Keratinocyte (primary cell): ENCODE results near the gene ARL6IP5. TPM values are rescaled to one million over a fixed set of nuclear protein-coding genes. Genes with fewer than 3 reads are reported as not detected.
A peak's percentile ranks its signal among the peaks of the same experiment; 100 is the strongest.

ENCODE experiments used
- DNase-seq: peaks from one replicate; pipeline ENCODE4 v3.0.0-alpha.2; 2011; ENCODE audit warnings: low read depth, missing footprints, low spot score
- FAIRE-seq: peaks from 2 replicates; lab custom pipeline; 2011; peaks lifted over from hg19 to GRCh38; lab: Jason Lieb, UNC
- H2AFZ ChIP-seq: 2 replicates; pipeline ENCODE4 v1.6.0; 2012; ENCODE audit warnings: low read length, control low read depth, inconsistent platforms; ENCODE audit not compliant: control insufficient read depth
- H3K27ac ChIP-seq: 2 replicates; pipeline ENCODE4 v1.5.1; 2011; ENCODE audit warnings: low read length; ENCODE audit not compliant: control insufficient read depth, insufficient read depth
- H3K27me3 ChIP-seq: 3 replicates; pipeline ENCODE4 v1.6.0; 2011; ENCODE audit warnings: low read length; ENCODE audit not compliant: control insufficient read depth, insufficient read depth; ENCODE audit errors: extremely low read depth
- H3K36me3 ChIP-seq, 2 experiments: 2 replicates in 1 of 2; 3 replicates in 1 of 2; pipeline ENCODE4 v1.5.1; 2011; ENCODE audit warnings: low read length in 2 of 2, mild to moderate bottlenecking in 1 of 2; ENCODE audit not compliant: control insufficient read depth in 2 of 2, insufficient read depth in 2 of 2; ENCODE audit errors: extremely low read depth in 1 of 2
- H3K4me1 ChIP-seq: 3 replicates; pipeline ENCODE4 v1.5.1; 2011; ENCODE audit warnings: low read length; ENCODE audit not compliant: control insufficient read depth, insufficient read depth; ENCODE audit errors: extremely low read depth
- H3K4me2 ChIP-seq: 3 replicates; pipeline ENCODE4 v1.6.0; 2011; ENCODE audit warnings: low read depth, low read length; ENCODE audit not compliant: control insufficient read depth, insufficient read depth; ENCODE audit errors: extremely low read depth
- H3K4me3 ChIP-seq, 3 experiments: fragments of 200-600 bp in 1 of 3; sonication (generic) in 1 of 3; 2 replicates in 2 of 3; 3 replicates in 1 of 3; pipeline ENCODE4 v1.5.1; 2011 to 2016; ENCODE audit warnings: low read length in 3 of 3, mild to moderate bottlenecking in 3 of 3, control low read depth in 2 of 3, inconsistent platforms in 1 of 3, low read depth in 1 of 3, mixed read lengths in 1 of 3, mixed run types in 1 of 3, moderate library complexity in 1 of 3; ENCODE audit not compliant: control insufficient read depth in 2 of 3, insufficient read depth in 2 of 3; ENCODE audit errors: extremely low read depth in 1 of 3
- H3K79me2 ChIP-seq: 2 replicates; pipeline ENCODE4 v1.6.0; 2012; ENCODE audit warnings: low read length; ENCODE audit not compliant: control insufficient read depth, insufficient read depth
- H3K9ac ChIP-seq: 3 replicates; pipeline ENCODE4 v1.6.0; 2011; ENCODE audit warnings: low read length; ENCODE audit not compliant: control insufficient read depth, insufficient read depth; ENCODE audit errors: extremely low read depth
- H3K9me1 ChIP-seq: 3 replicates; pipeline ENCODE4 v1.6.0; 2011; ENCODE audit warnings: low read length; ENCODE audit not compliant: control insufficient read depth, insufficient read depth; ENCODE audit errors: extremely low read depth
- H3K9me3 ChIP-seq: 2 replicates; pipeline ENCODE4 v1.5.1; 2012; ENCODE audit warnings: low read depth, low read length; ENCODE audit not compliant: control insufficient read depth
- H4K20me1 ChIP-seq: 3 replicates; pipeline ENCODE4 v1.6.0; 2011; ENCODE audit warnings: low read length; ENCODE audit not compliant: control insufficient read depth, insufficient read depth; ENCODE audit errors: extremely low read depth
- EZH2 ChIP-seq: IDR thresholded peaks from one replicate; pipeline ENCODE4 v1.6.1; 2012; ENCODE audit warnings: inconsistent platforms, mild to moderate bottlenecking, low read length, moderate library complexity
- dilution Hi-C: fragments of 300-500 bp; cut with MboI; formaldehyde crosslinking; loops from one replicate; pipeline ENCODE4 v1.7.0; 2020; ENCODE audit warnings: low sequenced_read_pairs; ENCODE audit not compliant: extremely low pct_ligation_motif_present
- polyA plus RNA-seq, 5 experiments: library from polyadenylated mRNA; depleted of rRNA in 3 of 5; stranded (reverse) in 3 of 5; stranded (forward) in 1 of 5; unstranded in 1 of 5; fragments of >200 nt; gene quantifications; 1 replicate in 1 of 5; 2 replicates in 3 of 5; 3 replicates in 1 of 5; pipeline versions ENCODE4 v1.2.1 to v1.2.3, GENCODE V29; 2011 to 2012; ENCODE audit warnings: missing spikeins in 2 of 5, low read depth in 1 of 5, low replicate concordance in 1 of 5
- TF ChIP-seq, protein P1 (sequence below), 3 experiments: IDR thresholded peaks in 1 of 3; conservative IDR thresholded peaks in 1 of 3; optimal IDR thresholded peaks in 1 of 3; 2 replicates in 2 of 3; 3 replicates in 1 of 3; pipeline versions ENCODE3 to v1.5.1; 2011; ENCODE audit warnings: low read length in 3 of 3, mild to moderate bottlenecking in 3 of 3, moderate library complexity in 2 of 3, control low read depth in 1 of 3, inconsistent platforms in 1 of 3; ENCODE audit not compliant: insufficient read depth in 2 of 3; ENCODE audit errors: extremely low read depth in 1 of 3

ARL6IP5 gene
- polyA plus RNA-seq, 1 donor (not counting 4 experiments of a cell fraction or from before 2014, with no cell fraction given), result 112 TPM

DNA sequence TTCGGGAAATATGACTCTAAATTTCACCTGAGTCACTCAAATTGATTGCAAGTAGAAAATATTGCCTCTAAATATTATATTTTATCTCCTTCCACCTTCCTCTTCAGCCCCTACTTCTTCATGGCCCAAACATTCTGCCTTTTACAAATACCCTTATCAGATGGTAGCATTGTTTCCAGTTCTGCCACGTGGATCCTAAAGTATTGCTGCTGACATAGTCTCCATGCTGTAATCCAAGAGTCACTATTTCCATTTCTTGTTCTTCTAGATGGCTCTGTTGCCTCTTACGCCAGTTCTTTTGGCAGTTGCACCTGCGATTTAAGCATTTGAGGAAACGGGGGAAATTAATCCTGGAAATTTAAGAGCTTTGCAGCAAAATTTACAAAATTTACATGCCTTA is 24.1 kb downstream of the ARL6IP5 start:
- no peaks in the 10 kb centered on the region for H3K9me1 ChIP-seq
- H3K27ac ChIP-seq, result no peak overlapping the region
- H3K9me3 ChIP-seq, result no peaks in the 10 kb centered on the region
- no peak overlapping the region for H3K9ac ChIP-seq
- FAIRE-seq, result peak; percentile 32
- no peaks in the 10 kb centered on the region for H3K4me1 ChIP-seq
- dilution Hi-C loops, result no loop called here
- no peak overlapping the region for H2AFZ ChIP-seq
- H3K4me3 ChIP-seq, result no peak overlapping the region
- H3K4me2 ChIP-seq, result no peak overlapping the region
- H4K20me1 ChIP-seq, result no peaks in the 10 kb centered on the region
- H3K79me2 ChIP-seq, result no peaks in the 10 kb centered on the region
- DNase-seq, result no peak
- TF ChIP-seq EZH2, result no peak
- TF ChIP-seq, protein P1, sequence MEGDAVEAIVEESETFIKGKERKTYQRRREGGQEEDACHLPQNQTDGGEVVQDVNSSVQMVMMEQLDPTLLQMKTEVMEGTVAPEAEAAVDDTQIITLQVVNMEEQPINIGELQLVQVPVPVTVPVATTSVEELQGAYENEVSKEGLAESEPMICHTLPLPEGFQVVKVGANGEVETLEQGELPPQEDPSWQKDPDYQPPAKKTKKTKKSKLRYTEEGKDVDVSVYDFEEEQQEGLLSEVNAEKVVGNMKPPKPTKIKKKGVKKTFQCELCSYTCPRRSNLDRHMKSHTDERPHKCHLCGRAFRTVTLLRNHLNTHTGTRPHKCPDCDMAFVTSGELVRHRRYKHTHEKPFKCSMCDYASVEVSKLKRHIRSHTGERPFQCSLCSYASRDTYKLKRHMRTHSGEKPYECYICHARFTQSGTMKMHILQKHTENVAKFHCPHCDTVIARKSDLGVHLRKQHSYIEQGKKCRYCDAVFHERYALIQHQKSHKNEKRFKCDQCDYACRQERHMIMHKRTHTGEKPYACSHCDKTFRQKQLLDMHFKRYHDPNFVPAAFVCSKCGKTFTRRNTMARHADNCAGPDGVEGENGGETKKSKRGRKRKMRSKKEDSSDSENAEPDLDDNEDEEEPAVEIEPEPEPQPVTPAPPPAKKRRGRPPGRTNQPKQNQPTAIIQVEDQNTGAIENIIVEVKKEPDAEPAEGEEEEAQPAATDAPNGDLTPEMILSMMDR (optimal IDR thresholded peaks at IDR 0.05 in 1 of 3, IDR thresholded peaks at IDR 0.05 in 1 of 3, conservative IDR thresholded peaks at IDR 0.05 in 1 of 3; ENCODE audit: extremely low read depth in 1 of 3, insufficient read depth in 2 of 3, low read length in 3 of 3), result no peak
- peaks cover 4 to 10% of the 10 kb centered on the region in 2 experiments for H3K36me3 ChIP-seq
- no peaks in the 10 kb centered on the region for H3K27me3 ChIP-seq

DNA sequence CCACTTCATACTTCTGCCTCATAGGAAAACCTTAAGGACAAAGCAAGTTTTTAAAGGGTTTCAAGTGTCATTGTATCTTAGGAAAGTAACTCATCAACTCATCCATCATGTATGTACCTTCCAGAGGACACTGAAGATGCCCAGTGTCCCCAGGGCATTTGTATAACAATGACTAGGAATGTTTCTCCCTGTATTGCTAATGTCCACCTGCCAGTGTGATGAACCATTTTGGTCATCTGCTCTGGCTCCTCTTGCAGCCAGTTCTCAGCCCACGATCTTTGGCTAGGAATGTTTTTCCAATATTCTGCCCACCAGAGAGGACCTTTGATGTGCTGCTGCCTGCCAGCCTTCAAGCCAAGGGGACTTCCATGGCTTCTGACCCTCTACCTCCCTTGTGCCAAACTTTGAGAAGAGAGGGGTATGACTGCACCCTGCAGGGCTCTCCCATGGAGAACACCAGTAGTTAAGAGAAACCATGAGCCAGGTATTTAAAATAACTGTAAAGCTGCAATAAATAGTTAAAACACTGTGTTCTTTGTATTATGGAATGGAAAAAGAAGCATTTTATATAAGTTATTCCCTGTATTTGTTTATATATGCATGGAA is 26.3 kb downstream of the ARL6IP5 start:
- Histone ChIP-seq H3K36me3 (no peaks in the 10 kb centered on the region), H3K9ac (no peak overlapping the region), H2AFZ (no peak overlapping the region), H3K4me2 (no peak overlapping the region), H3K4me3 (no peak overlapping the region), H3K27ac (no peak overlapping the region), H3K4me1 (peaks cover 6% of the 10 kb centered on the region), H4K20me1 (no peaks in the 10 kb centered on the region), H3K9me1 (no peaks in the 10 kb centered on the region), H3K79me2 (no peaks in the 10 kb centered on the region), H3K9me3 (no peaks in the 10 kb centered on the region), H3K27me3 (no peaks in the 10 kb centered on the region)
- FAIRE-seq (no peak), DNase-seq (no peak)
- dilution Hi-C loops, result no loop called here
- no peak for TF ChIP-seq EZH2
- TF ChIP-seq, protein P1 (optimal IDR thresholded peaks at IDR 0.05 in 1 of 3, IDR thresholded peaks at IDR 0.05 in 1 of 3, conservative IDR thresholded peaks at IDR 0.05 in 1 of 3; ENCODE audit: extremely low read depth in 1 of 3, insufficient read depth in 2 of 3, low read length in 3 of 3), result no peak
